ENCODE results near the gene TPBG. TPM values are rescaled to one million over a fixed set of nuclear protein-coding genes. Genes with fewer than 3 reads are reported as not detected.

TPBG gene
- total RNA-seq, 2 donors from 2014 or later: 34.0 to 39.1 TPM

- DNase-seq: no peak
- Mint-ChIP-seq H3K27ac (no peak overlapping the region), H3K9me3 (peaks cover 3% of the 10 kb centered on the region), H3K27me3 (ENCODE audit: insufficient read depth) (no peaks in the 10 kb centered on the region), H3K4me3 (no peak overlapping the region), H3K4me1 (no peaks in the 10 kb centered on the region), H3K36me3 (ENCODE audit: low read depth) (peaks cover 5% of the 10 kb centered on the region)
- WGBS, 2 experiments (ENCODE audit: insufficient coverage in 1 of 2, insufficient read length in 1 of 2): 96% methylated on average over 1 of the region's 1 CpG; no CpG with 5 or more reads in 1 of the 2 experiments
- Histone ChIP-seq H3K27me3 (ENCODE audit: control insufficient read depth, insufficient read depth, low read length, poor library complexity, severe bottlenecking) (no peaks in the 10 kb centered on the region), H3K9ac (ENCODE audit: extremely low read depth, low read length, poor library complexity, severe bottlenecking) (no peak overlapping the region), H3K4me3 (ENCODE audit: low read length) (no peak overlapping the region), H3K27ac (ENCODE audit: low read depth, low read length) (no peak overlapping the region), H3K36me3 (ENCODE audit: control insufficient read depth, insufficient read depth, low read length) (no peaks in the 10 kb centered on the region), H3K9me3 (ENCODE audit: control insufficient read depth, low read length) (no peaks in the 10 kb centered on the region), H3K4me1 (ENCODE audit: control insufficient read depth, insufficient read depth, low read length) (no peaks in the 10 kb centered on the region)
- TF ChIP-seq CTCF (conservative IDR thresholded peaks at IDR 0.05): no peak
These were observed 33.5 kb downstream of the TPBG start for GRCh38 chr6:82396964-82397751.

- Histone ChIP-seq H3K9ac (ENCODE audit: extremely low read depth, low read length, poor library complexity, severe bottlenecking) (no peak overlapping the region), H3K9me3 (ENCODE audit: control insufficient read depth, low read length) (no peaks in the 10 kb centered on the region), H3K36me3 (ENCODE audit: control insufficient read depth, insufficient read depth, low read length) (no peaks in the 10 kb centered on the region), H3K4me3 (ENCODE audit: low read length) (no peak overlapping the region), H3K4me1 (ENCODE audit: control insufficient read depth, insufficient read depth, low read length) (no peaks in the 10 kb centered on the region), H3K27ac (ENCODE audit: low read depth, low read length) (no peak overlapping the region), H3K27me3 (ENCODE audit: control insufficient read depth, insufficient read depth, low read length, poor library complexity, severe bottlenecking) (no peaks in the 10 kb centered on the region)
- no peak for DNase-seq
- Mint-ChIP-seq H3K9me3 (peaks cover 3% of the 10 kb centered on the region), H3K27ac (no peak overlapping the region), H3K27me3 (ENCODE audit: insufficient read depth) (no peaks in the 10 kb centered on the region), H3K4me3 (no peak overlapping the region), H3K36me3 (ENCODE audit: low read depth) (peaks cover 5% of the 10 kb centered on the region), H3K4me1 (no peaks in the 10 kb centered on the region)
- no peak for TF ChIP-seq CTCF (conservative IDR thresholded peaks at IDR 0.05)
- WGBS, 2 experiments (ENCODE audit: insufficient coverage in 1 of 2, insufficient read length in 1 of 2): 100% methylated on average over 1 of the region's 1 CpG; no CpG with 5 or more reads in 1 of the 2 experiments
These were observed 34.5 kb downstream of the TPBG start for GRCh38 chr6:82397962-82398692.

- H3K4me1 ChIP-seq (ENCODE audit: control insufficient read depth, insufficient read depth, low read length): no peaks in the 10 kb centered on the region
- Mint-ChIP-seq H3K4me3 (no peak overlapping the region), H3K36me3 (ENCODE audit: low read depth) (no peaks in the 10 kb centered on the region), H3K4me1 (no peaks in the 10 kb centered on the region), H3K9me3 (no peaks in the 10 kb centered on the region), H3K27ac (no peak overlapping the region), H3K27me3 (ENCODE audit: insufficient read depth) (no peaks in the 10 kb centered on the region)
- H3K4me3 ChIP-seq (ENCODE audit: low read length): no peak overlapping the region
- TF ChIP-seq CTCF (conservative IDR thresholded peaks at IDR 0.05): no peak
- no peak overlapping the region for H3K27ac ChIP-seq (ENCODE audit: low read depth, low read length)
- no peaks in the 10 kb centered on the region for H3K9me3 ChIP-seq (ENCODE audit: control insufficient read depth, low read length)
- DNase-seq: no peak
- H3K27me3 ChIP-seq (ENCODE audit: control insufficient read depth, insufficient read depth, low read length, poor library complexity, severe bottlenecking): no peaks in the 10 kb centered on the region
- WGBS, 2 experiments (ENCODE audit: insufficient coverage in 1 of 2, insufficient read length in 1 of 2): 95% methylated on average over 2 of the region's 2 CpGs; no CpG with 5 or more reads in 1 of the 2 experiments
- no peaks in the 10 kb centered on the region for H3K36me3 ChIP-seq (ENCODE audit: control insufficient read depth, insufficient read depth, low read length)
- H3K9ac ChIP-seq (ENCODE audit: extremely low read depth, low read length, poor library complexity, severe bottlenecking): no peak overlapping the region
These were observed 45.4 kb downstream of the TPBG start for GRCh38 chr6:82408952-82409431.

Data from endodermal cell (in vitro differentiated cells).